B cell (primary cell): ENCODE measurements around the gene DNAH10. TPM values are rescaled to one million over a fixed set of nuclear protein-coding genes. Genes with fewer than 3 reads are reported as not detected.

Experiments used
- ATAC-seq: fragments of 200-7000 bp; cut with Tn5 transposase; one replicate; pipeline ENCODE4 v1.10.0; 2021; ENCODE audit warnings: low read depth, mild to moderate bottlenecking, moderate number of reproducible peaks, moderate library complexity
- CTCF ChIA-PET: fragments of 350-600 bp; sonication (Branson Sonifier 250); formaldehyde crosslinking; loops from one replicate; lab custom pipeline; 2021; ENCODE audit warnings: antibody characterized with exemption, inconsistent platforms; lab: Charles Lee
- POLR2A ChIA-PET: fragments of 350-600 bp; sonication (Branson Sonifier 250); formaldehyde crosslinking; loops from one replicate; lab custom pipeline; 2021; ENCODE audit warnings: antibody characterized with exemption; lab: Charles Lee
- DNase-seq: peaks from one replicate; pipeline ENCODE4 v3.0.0; 2013
- H2AFZ ChIP-seq: 2 replicates; pipeline ENCODE4 v1.6.1; 2012; ENCODE audit warnings: mild to moderate bottlenecking, low read depth, low read length; ENCODE audit not compliant: insufficient read depth, poor library complexity, severe bottlenecking
- H3K27ac ChIP-seq, 2 donors: 1 replicate in 1 of 2; 2 replicates in 1 of 2; pipeline ENCODE4 v1.5.1; 2012 to 2013; ENCODE audit warnings: low read length in 2 of 2, mild to moderate bottlenecking in 2 of 2, moderate library complexity in 1 of 2
- H3K27me3 ChIP-seq, 4 experiments: fragments of 200-600 bp in 1 of 4; sonication (generic) in 1 of 4; replicated peaks in 1 of 4; 1 replicate in 2 of 4; 2 replicates in 2 of 4; pipeline versions ENCODE4 v1.6.1 to v1.7.0; 2013 to 2016; ENCODE audit warnings: low read length in 3 of 4, mild to moderate bottlenecking in 2 of 4, mixed read lengths in 1 of 4, moderate library complexity in 1 of 4; ENCODE audit not compliant: insufficient read depth in 4 of 4, control insufficient read depth in 3 of 4; ENCODE audit errors: control extremely low read depth in 1 of 4
- H3K36me3 ChIP-seq, 2 experiments: replicated peaks in 1 of 2; 1 replicate in 1 of 2; 2 replicates in 1 of 2; pipeline versions ENCODE4 v1.6.1 to v1.7.1; 2013; ENCODE audit warnings: low read length in 1 of 2; ENCODE audit not compliant: insufficient read depth in 2 of 2, control insufficient read depth in 1 of 2; ENCODE audit errors: control extremely low read depth in 1 of 2, extremely low read depth in 1 of 2
- H3K4me1 ChIP-seq, 2 donors: fragments of 200-600 bp in 1 of 2; sonication (generic) in 1 of 2; 1 replicate in 1 of 2; 2 replicates in 1 of 2; pipeline versions ENCODE4 v1.5.1 to v1.6.1; 2013 to 2017; ENCODE audit warnings: low read length in 2 of 2; ENCODE audit not compliant: control insufficient read depth in 2 of 2, insufficient read depth in 2 of 2
- H3K4me2 ChIP-seq: replicated peaks from 2 replicates; pipeline ENCODE3; 2012; ENCODE audit warnings: mild to moderate bottlenecking, low read depth, low read length; ENCODE audit not compliant: poor library complexity, severe bottlenecking
- H3K4me3 ChIP-seq, 5 experiments: fragments of 200-600 bp in 1 of 5; sonication (generic) in 1 of 5; 1 replicate in 3 of 5; 2 replicates in 2 of 5; pipeline versions ENCODE4 v1.5.1 to v1.7.0; 2011 to 2016; ENCODE audit warnings: low read length in 4 of 5, mild to moderate bottlenecking in 4 of 5, low read depth in 2 of 5, control low read depth in 1 of 5, moderate library complexity in 1 of 5; ENCODE audit not compliant: insufficient read depth in 1 of 5; ENCODE audit errors: control extremely low read depth in 1 of 5, extremely low read depth in 1 of 5
- H3K79me2 ChIP-seq: fragments of 200-600 bp; sonication (generic); one replicate; pipeline ENCODE4 v1.6.0; 2016; ENCODE audit warnings: low read length; ENCODE audit not compliant: control insufficient read depth, insufficient read depth
- H3K9ac ChIP-seq: fragments of 200-600 bp; sonication (generic); 2 replicates; pipeline ENCODE4 v1.6.1; 2017; ENCODE audit warnings: mild to moderate bottlenecking, low read length, moderate library complexity
- H3K9me3 ChIP-seq, 3 donors: one replicate each; pipeline versions ENCODE4 v1.6.1 to v1.7.1; 2013; ENCODE audit warnings: low read length in 2 of 3; ENCODE audit not compliant: control insufficient read depth in 2 of 3, insufficient read depth in 1 of 3; ENCODE audit errors: control extremely low read depth in 1 of 3
- H4K20me1 ChIP-seq: 2 replicates; pipeline ENCODE4 v1.6.0; 2012; ENCODE audit warnings: mild to moderate bottlenecking, low read length; ENCODE audit not compliant: insufficient read depth, control insufficient read depth, poor library complexity, severe bottlenecking
- H3K27ac Mint-ChIP-seq: one replicate; pipeline ENCODE4 v1.8.0; 2021; ENCODE audit warnings: mixed read lengths
- H3K27me3 Mint-ChIP-seq: one replicate; pipeline ENCODE4 v1.8.0; 2021; ENCODE audit warnings: mixed read lengths
- H3K4me1 Mint-ChIP-seq: one replicate; pipeline ENCODE4 v1.8.0; 2021; ENCODE audit warnings: mixed read lengths
- H3K4me3 Mint-ChIP-seq: one replicate; pipeline ENCODE4 v1.8.0; 2021; ENCODE audit warnings: mixed read lengths
- H3K9me3 Mint-ChIP-seq: one replicate; pipeline ENCODE4 v1.8.0; 2022; ENCODE audit warnings: mixed read lengths; ENCODE audit not compliant: insufficient read depth
- CTCF ChIP-seq: fragments of 200-600 bp; IDR thresholded peaks from one replicate; pipeline ENCODE4 v1.8.0; 2022; ENCODE audit warnings: antibody characterized with exemption, mild to moderate bottlenecking
- EZH2 ChIP-seq: IDR thresholded peaks from 2 replicates; pipeline ENCODE4 v1.6.1; 2012; ENCODE audit warnings: borderline replicate concordance, low read depth, mild to moderate bottlenecking, moderate library complexity, low read length; ENCODE audit not compliant: insufficient read depth, poor library complexity, severe bottlenecking
- WGBS: methylation state at CpG from one replicate; pipeline ENCODE4 v1.1.5; 2013; ENCODE audit warnings: missing lambda C conversion rate; ENCODE audit not compliant: insufficient coverage; 5-methylcytosine and 5-hydroxymethylcytosine counted together
- intact Hi-C: fragments of 100-400 bp; cut with micrococcal nuclease; formaldehyde crosslinking; loops from one replicate; pipeline ENCODE4 v1.10.0; 2022
- polyA plus RNA-seq: library from polyadenylated mRNA; depleted of rRNA; stranded (reverse); fragments of >200 nt; gene quantifications from 2 replicates; pipeline ENCODE4 v1.2.3, GENCODE V29; 2012
- total RNA-seq, 2 donors: library from RNA; stranded (reverse); fragments of 120-200 nt in 1 of 2; gene quantifications; 1 replicate in 1 of 2; 2 replicates in 1 of 2; pipeline versions ENCODE4 v1.2.3 to v1.2.4, GENCODE V29; 2013 to 2022

Gene DNAH10
- total and polyA plus RNA-seq, 2 donors (not counting 1 experiment from before 2014, with no cell fraction given), result 0.24 to 0.99 TPM

GRCh38 chr12:123854918-123855317, 92.8 kb downstream of the DNAH10 start:
- H3K36me3 ChIP-seq, result no peaks in the 10 kb centered on the region
- H3K4me3 ChIP-seq, result no peak overlapping the region
- H2AFZ ChIP-seq, result no peak overlapping the region
- Mint-ChIP-seq H3K4me3 (no peak overlapping the region), H3K27ac (no peak overlapping the region), H3K9me3 (no peaks in the 10 kb centered on the region), H3K4me1 (no peaks in the 10 kb centered on the region), H3K27me3 (peaks cover 6% of the 10 kb centered on the region)
- TF ChIP-seq EZH2 (no peak), CTCF (no peak)
- intact Hi-C loops, result no loop called here
- H3K27me3 ChIP-seq, result no peaks in the 10 kb centered on the region
- CTCF ChIA-PET, result no interaction called here
- POLR2A ChIA-PET, result no interaction called here
- DNase-seq (no peak), ATAC-seq (no peak)
- no peak overlapping the region for H3K9ac ChIP-seq
- no peaks in the 10 kb centered on the region for H3K4me1 ChIP-seq
- H3K79me2 ChIP-seq, result no peaks in the 10 kb centered on the region
- H3K9me3 ChIP-seq, result no peaks in the 10 kb centered on the region
- H4K20me1 ChIP-seq, result no peaks in the 10 kb centered on the region
- no peak overlapping the region for H3K27ac ChIP-seq
- 60% methylated on average over 4 of the region's 6 CpGs for WGBS
- no peak overlapping the region for H3K4me2 ChIP-seq

- no peak overlapping the region for H3K4me3 Mint-ChIP-seq
- no peaks in the 10 kb centered on the region for H3K4me1 ChIP-seq
- no peaks in the 10 kb centered on the region for H3K9me3 Mint-ChIP-seq
- H3K9ac ChIP-seq, result no peak overlapping the region
- no peaks in the 10 kb centered on the region for H3K4me1 Mint-ChIP-seq
- POLR2A ChIA-PET, result no interaction called here
- CTCF ChIA-PET, result no interaction called here
- H3K27me3 ChIP-seq, result no peaks in the 10 kb centered on the region
- WGBS, result 85% methylated on average over 1 of the region's 1 CpG
- H3K9me3 ChIP-seq, result no peaks in the 10 kb centered on the region
- H3K79me2 ChIP-seq, result no peaks in the 10 kb centered on the region
- TF ChIP-seq CTCF (no peak), EZH2 (no peak)
- H3K27ac ChIP-seq, result no peak overlapping the region
- DNase-seq (no peak), ATAC-seq (no peak)
- intact Hi-C loops, result no loop called here
- H3K36me3 ChIP-seq, result no peaks in the 10 kb centered on the region
- no peaks in the 10 kb centered on the region for H4K20me1 ChIP-seq
- H2AFZ ChIP-seq, result no peak overlapping the region
- H3K4me2 ChIP-seq, result no peak overlapping the region
- H3K4me3 ChIP-seq, result no peak overlapping the region
- peaks cover 6% of the 10 kb centered on the region for H3K27me3 Mint-ChIP-seq
- no peak overlapping the region for H3K27ac Mint-ChIP-seq
Observed at GRCh38 chr12:123856681-123857080, 94.6 kb downstream of the DNAH10 start.
